Activated T-helper 1 cell treated with anti-CD3 and anti-CD28 coated beads, Interleukin-2, amount 50 U/mL, for 16 hours (primary cell): ENCODE measurements around the gene GSE1.
A peak's percentile ranks its signal among the peaks of the same experiment; 100 is the strongest.

ENCODE experiments used
- DNase-seq, 2 donors: peaks; one replicate each; pipeline ENCODE4 v3.0.0-alpha.2; 2020; ENCODE audit warnings: low read depth in 1 of 2, low spot score in 1 of 2

The GSE1 gene

GRCh38 chr16:85658504-85659326, 45.6 kb downstream of the GSE1 start:
- DNase-seq, result no peak

DNA sequence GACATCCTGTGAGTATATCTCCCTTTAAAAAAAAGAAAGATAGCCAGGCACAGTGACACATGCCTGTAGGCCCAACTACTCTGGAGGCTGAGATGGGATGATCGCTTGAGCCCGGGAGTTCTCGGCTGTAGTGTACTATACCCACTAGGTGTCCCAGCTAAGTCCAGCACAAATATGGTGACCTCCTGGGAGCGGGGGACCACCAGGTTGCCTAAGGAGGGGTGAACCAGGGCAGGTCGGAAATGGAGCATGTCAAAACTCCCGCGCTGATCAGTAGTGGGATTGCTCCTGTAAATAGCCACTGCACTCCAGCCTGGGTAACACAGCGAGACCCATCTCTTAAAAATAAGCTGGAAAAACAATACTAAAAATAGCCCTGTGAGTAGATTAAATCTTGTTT, 46.2 kb downstream of the GSE1 start:
- DNase-seq, result no peak

DNA sequence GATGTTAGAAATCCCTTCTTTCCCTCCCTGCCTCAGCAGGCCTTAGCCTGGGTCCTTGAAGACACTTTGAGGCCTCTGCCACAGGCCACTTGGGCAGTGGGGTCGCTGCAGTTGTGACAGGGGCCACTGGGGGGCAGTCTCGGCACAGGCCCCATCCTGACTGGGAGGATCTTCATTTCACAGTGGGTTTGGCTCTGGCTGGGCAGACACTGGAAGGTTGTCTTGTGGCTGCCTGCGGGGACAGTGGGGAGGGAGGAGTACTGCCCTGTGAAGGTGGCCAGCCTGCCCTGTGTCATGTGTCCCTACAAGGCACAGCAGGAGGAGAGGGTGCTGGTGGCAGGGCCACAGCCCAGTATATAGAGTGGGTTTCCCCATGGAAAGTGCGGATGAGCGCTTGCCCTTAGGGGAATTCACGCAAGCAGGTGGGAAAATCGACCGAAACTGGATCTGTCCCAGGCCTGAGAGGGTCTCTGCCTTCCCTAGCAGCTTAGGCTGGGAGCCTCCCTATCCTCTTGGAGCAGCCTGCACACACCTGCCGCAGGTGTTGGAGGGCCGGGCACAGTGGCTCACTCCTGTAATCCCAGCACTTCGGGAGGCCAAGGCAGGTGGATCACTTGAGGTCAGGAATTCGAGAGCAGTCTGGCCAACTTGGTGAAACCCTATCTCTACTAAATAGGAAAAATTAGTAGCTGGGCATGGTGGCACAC, 46.8 kb downstream of the GSE1 start:
- DNase-seq, result peak; percentile 36 to 42

GRCh38 chr16:85660843-85661739, 48.0 kb downstream of the GSE1 start:
- DNase-seq, result no peak

DNA sequence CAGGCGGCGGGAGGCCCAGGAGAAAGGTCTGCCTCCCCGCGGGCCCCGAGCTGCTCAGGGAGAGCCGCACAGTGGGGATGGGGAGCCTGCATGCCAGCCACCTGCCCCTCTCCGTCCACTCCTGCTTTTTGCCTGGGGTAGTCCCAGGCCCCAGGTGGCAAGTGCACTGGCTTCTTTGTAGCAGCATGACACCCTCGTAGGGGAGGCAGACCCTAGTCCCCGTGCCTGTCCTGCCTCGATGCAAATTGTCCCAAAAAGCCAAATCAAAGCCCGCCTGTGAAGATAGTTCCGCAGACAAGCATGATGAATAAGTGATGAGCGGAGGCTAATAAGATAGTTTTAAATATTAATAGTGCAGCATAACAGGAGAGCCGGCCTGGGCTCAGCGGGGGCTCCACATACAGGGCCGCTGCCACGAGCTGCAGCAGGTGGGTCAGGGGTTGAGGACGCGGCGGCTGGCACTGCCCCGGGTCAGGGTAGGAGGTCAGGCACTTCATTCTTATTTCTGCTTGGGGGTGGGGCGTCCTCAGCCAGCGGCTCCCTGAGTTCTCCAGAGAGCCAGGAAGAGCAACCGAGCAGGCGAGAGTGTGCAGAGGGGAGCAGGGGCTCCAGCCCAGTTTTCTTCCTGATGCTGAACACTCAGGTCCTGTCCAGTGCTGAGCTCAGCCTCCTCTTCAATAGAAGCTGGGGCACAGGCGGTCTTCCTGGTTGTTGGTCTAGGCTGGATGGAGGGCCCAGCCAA, 48.8 kb downstream of the GSE1 start:
- DNase-seq, result no peak

DNA sequence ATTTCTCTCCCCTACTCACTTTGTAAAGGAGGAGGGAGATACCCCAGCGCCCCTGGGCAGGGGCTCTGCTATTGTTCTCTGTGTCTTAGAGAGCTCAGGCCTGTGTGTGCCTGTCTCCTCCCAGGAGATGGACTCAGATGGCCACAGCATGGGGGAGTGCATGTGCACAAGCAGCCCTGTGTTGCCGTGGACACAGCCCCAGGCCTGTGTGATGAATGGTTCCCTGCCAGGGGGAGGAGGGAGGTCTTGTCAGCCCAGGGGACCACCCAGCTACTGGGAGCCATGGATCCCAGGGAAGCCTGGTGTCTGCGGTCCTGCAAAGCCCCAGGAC, 49.3 kb downstream of the GSE1 start:
- no peak for DNase-seq

DNA sequence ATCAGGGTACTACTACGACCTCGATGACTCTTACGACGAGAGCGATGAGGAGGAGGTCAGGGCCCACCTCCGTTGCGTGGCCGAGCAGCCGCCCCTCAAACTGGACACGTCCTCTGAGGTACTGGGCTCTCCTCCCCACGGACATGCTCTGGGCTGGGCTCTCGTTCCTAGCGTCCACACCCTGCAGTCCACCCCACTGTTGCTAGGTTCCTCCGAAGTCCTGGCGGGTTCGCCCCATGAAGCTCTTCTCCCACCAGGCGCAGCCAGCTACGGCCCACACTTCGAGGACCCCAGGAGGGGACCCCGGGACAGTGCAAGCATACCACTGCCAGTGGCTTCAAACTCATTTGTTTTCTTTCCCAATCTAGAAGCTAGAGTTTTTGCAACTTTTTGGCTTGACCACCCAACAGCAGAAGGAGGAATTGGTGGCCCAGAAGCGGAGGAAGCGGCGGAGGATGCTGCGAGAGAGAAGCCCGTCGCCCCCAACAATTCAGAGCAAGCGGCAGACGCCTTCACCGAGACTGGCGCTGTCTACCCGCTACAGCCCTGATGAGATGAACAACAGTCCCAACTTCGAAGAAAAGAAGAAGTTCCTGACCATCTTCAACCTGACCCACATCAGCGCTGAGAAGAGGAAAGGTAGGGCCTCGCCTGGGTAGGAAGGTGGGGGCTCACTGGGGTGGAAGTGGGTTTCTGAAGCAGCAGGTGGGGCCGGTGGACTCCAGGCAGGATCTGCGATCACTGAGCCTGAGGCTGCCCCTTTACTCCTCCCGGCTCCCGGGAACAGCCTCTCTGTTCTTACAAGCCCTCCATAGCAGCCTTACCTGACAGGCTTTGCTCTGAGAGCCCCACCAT, 50.1 kb downstream of the GSE1 start:
- no peak for DNase-seq

- DNase-seq, result no peak
These were observed 50.8 kb downstream of the GSE1 start for GRCh38 chr16:85663891-85664321.

- no peak for DNase-seq
These were observed 51.7 kb downstream of the GSE1 start for GRCh38 chr16:85664580-85665372.

DNA sequence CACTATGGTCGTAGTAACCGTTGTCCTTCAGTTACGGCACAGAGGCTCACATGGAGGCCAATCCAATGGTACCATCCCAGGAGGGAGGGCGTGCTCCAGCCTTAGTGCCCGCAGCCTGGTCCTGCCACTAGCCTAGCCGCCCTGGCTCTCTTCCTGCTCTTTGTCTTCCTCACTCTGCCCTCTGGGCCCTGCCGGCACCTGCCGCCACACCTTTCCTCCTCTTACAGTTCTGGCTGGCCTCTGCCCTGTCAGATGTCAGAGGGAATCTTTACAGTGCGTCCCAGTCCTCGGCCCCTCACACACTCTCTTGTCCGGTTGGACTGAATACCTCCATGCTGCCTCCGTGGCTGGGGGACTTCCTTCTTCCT, 52.2 kb downstream of the GSE1 start:
- no peak for DNase-seq

DNA sequence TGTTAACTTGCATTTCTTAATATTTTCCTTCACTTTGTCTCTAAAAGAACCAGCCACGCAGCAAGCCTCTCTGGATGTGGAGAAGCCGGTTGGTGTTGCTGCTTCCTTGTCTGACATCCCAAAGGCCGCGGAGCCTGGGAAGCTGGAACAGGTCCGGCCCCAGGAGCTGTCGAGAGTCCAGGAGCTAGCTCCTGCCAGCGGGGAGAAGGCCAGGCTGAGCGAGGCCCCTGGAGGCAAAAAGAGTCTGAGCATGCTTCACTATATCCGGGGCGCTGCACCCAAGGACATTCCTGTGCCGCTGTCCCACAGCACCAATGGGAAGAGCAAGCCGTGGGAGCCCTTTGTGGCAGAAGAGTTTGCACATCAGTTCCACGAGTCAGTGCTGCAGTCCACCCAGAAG, 52.8 kb downstream of the GSE1 start:
- DNase-seq, result no peak

DNA sequence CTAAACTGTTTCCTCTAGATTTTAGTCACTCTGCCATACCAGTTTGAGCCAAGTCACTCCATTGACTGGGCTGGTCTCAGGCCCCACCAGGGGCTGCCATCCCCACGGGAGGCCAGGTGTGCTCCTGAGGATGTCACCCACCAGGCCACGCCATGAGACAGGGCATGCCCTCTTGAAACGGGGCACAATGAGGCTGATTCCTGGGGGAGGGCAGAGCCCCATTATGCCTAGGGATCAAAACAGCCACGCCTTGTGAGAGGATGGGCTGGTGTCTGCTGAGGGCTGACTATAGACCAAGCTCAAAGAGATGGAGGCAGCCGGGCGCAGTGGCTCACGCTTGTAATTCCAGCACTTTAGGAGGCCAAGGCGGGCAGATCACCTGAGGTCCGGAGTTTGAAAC, 54.1 kb downstream of the GSE1 start:
- DNase-seq, result no peak

DNA sequence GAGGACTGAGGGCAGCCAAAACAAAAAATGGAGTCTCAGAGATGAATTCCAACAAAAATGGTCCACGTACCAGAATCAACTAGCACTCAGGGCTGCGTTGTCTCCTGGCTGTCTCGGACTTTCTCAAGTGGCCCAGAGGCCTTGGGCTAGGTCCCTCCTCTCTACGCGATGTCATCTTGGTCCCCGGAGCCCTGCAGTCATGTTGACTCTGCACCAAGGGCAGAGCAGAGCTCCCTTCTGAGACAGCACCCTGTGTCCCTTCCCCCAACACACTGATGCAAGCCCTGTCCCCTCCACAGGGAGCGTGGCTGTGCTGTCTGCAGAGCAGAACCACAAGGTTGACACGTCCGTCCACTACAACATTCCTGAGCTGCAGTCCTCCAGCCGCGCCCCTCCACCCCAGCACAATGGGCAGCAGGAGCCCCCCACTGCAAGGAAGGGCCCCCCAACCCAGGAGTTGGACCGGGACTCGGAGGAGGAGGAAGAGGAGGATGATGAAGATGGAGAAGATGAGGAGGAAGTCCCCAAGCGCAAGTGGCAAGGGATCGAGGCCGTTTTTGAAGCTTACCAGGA, 54.8 kb downstream of the GSE1 start:
- no peak for DNase-seq

DNA sequence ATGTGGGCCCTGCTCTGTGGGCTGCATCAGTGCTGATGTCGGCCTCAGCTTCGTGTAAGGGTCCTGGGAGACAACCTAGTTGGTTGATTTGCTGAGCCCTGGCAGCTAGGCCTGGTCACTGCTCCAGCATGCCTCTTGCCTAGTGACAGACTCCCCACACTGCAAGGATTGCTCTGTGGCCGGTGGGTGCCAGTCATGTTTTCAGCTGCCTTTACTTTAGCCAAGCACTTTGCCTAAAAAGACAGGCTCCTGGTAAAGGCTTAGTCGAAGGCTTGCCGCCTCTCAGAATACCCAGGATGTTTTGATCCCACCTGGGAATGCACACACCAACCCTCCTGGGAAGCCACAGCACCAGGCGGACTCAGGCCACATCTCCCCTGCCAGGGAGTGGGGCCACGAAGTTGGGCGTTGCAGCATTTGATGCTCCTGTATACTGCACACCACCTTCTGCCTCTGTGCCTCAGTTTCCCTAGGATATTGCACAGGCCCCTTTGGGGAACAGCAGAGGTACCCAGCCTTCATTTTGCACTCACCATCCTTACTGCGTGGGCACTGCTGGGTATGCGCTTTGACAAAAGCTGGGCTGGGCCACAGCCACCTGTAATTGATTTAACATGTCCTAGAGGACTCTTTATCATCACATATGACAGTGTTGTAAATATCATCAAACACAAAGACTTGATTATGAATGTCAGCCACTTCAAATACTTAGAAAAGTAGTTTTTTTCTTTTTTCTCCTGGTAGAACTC, 55.7 kb downstream of the GSE1 start:
- no peak for DNase-seq

DNA sequence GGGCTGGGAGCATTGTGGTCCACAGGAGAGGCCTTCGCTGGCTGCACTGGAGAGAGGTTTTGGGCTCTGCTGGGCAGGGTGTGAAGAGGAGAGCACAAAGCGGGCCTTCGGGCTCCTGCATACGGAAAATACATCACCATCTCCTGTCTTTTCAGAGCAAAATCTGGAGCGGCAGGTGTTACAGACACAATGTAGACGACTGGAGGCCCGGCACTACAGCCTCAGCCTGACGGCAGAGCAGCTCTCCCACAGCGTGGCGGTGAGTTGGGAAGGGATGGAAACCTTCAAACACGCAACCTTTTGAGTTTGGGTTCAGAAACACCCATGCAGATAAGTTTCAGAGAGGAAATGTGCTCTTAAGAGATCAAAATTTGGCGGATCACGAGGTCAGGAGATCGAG, 57.7 kb downstream of the GSE1 start:
- DNase-seq, result no peak

GRCh38 chr16:85673529-85674417, 60.7 kb downstream of the GSE1 start:
- DNase-seq, result no peak

GRCh38 chr16:85674418-85674755, 61.3 kb downstream of the GSE1 start:
- DNase-seq, result no peak
